ENCODE data around the gene FBXL20. TPM values are rescaled to one million over a fixed set of nuclear protein-coding genes. Genes with fewer than 3 reads are reported as not detected.
A peak's percentile ranks its signal among the peaks of the same experiment; 100 is the strongest.

Gene FBXL20
- total RNA-seq, 1 experiment from 2014 or later = 9.7 TPM

- Mint-ChIP-seq H3K9me3 (no peaks in the 10 kb centered on the region), H3K4me1 (peaks cover 14% of the 10 kb centered on the region), H3K4me3 (no peak overlapping the region), H3K36me3 (no peaks in the 10 kb centered on the region), H3K27ac (no peak overlapping the region), H3K27me3 (ENCODE audit: low read depth) (peaks cover 59% of the 10 kb centered on the region)
- ChIA-PET POLR2A (no interaction called here), CTCF (interaction anchor here (1.0 to 3.3 kb wide), 11 partner anchors 11 to 44 kb away, joined by 3 to 44 read pairs (median 5); no protein-coding TSS in a partner anchor)
- ATAC-seq (no peak), DNase-seq (ENCODE audit: low spot score) (no peak)
- TF ChIP-seq, protein P1, sequence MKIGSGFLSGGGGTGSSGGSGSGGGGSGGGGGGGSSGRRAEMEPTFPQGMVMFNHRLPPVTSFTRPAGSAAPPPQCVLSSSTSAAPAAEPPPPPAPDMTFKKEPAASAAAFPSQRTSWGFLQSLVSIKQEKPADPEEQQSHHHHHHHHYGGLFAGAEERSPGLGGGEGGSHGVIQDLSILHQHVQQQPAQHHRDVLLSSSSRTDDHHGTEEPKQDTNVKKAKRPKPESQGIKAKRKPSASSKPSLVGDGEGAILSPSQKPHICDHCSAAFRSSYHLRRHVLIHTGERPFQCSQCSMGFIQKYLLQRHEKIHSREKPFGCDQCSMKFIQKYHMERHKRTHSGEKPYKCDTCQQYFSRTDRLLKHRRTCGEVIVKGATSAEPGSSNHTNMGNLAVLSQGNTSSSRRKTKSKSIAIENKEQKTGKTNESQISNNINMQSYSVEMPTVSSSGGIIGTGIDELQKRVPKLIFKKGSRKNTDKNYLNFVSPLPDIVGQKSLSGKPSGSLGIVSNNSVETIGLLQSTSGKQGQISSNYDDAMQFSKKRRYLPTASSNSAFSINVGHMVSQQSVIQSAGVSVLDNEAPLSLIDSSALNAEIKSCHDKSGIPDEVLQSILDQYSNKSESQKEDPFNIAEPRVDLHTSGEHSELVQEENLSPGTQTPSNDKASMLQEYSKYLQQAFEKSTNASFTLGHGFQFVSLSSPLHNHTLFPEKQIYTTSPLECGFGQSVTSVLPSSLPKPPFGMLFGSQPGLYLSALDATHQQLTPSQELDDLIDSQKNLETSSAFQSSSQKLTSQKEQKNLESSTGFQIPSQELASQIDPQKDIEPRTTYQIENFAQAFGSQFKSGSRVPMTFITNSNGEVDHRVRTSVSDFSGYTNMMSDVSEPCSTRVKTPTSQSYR (CRISPR knock-in tag; IDR thresholded peaks at IDR 0.05) = no peak
- TF ChIP-seq CREB1 (CRISPR knock-in tag; IDR thresholded peaks at IDR 0.05) (no peak), GRHL2 (CRISPR knock-in tag; IDR thresholded peaks at IDR 0.05; ENCODE audit: insufficient replicate concordance, severe bottlenecking) (no peak), FOXK1 (CRISPR knock-in tag; IDR thresholded peaks at IDR 0.05) (no peak), TCF7 (CRISPR knock-in tag; IDR thresholded peaks at IDR 0.05; ENCODE audit: low read depth) (no peak)
Observed at GRCh38 chr17:39218906-39219305, 182.5 kb downstream of the FBXL20 start.

- peak; percentile 44 for ATAC-seq
- peak overlapping the region; percentile 56 for H3K4me3 Mint-ChIP-seq
- POLR2A ChIA-PET = interaction anchor here (0.6 kb wide), 1 partner anchor 9 kb away, joined by 3 read pairs; no protein-coding TSS in a partner anchor
- H3K9me3 Mint-ChIP-seq = no peaks in the 10 kb centered on the region
- TF ChIP-seq OVOL2 (CRISPR knock-in tag; IDR thresholded peaks at IDR 0.05; ENCODE audit: borderline replicate concordance) (no peak), ZBTB43 (CRISPR knock-in tag; IDR thresholded peaks at IDR 0.05) (no peak), SMAD4 (CRISPR knock-in tag; IDR thresholded peaks at IDR 0.05) (no peak), FOXK1 (CRISPR knock-in tag; IDR thresholded peaks at IDR 0.05) (no peak), ZMAT4 (CRISPR knock-in tag; IDR thresholded peaks at IDR 0.05) (no peak), IRF1 (CRISPR knock-in tag; IDR thresholded peaks at IDR 0.05) (no peak), HMGA2 (CRISPR knock-in tag; IDR thresholded peaks at IDR 0.05) (no peak), NR2C2 (CRISPR knock-in tag; IDR thresholded peaks at IDR 0.05) (no peak), RELA (CRISPR knock-in tag; IDR thresholded peaks at IDR 0.05; ENCODE audit: borderline replicate concordance) (no peak), ESRRA (CRISPR knock-in tag; IDR thresholded peaks at IDR 0.05; ENCODE audit: borderline replicate concordance) (no peak), JUN (CRISPR knock-in tag; IDR thresholded peaks at IDR 0.05) (no peak), EMX1 (CRISPR knock-in tag; IDR thresholded peaks at IDR 0.05) (no peak)
- TF ChIP-seq, protein P2, sequence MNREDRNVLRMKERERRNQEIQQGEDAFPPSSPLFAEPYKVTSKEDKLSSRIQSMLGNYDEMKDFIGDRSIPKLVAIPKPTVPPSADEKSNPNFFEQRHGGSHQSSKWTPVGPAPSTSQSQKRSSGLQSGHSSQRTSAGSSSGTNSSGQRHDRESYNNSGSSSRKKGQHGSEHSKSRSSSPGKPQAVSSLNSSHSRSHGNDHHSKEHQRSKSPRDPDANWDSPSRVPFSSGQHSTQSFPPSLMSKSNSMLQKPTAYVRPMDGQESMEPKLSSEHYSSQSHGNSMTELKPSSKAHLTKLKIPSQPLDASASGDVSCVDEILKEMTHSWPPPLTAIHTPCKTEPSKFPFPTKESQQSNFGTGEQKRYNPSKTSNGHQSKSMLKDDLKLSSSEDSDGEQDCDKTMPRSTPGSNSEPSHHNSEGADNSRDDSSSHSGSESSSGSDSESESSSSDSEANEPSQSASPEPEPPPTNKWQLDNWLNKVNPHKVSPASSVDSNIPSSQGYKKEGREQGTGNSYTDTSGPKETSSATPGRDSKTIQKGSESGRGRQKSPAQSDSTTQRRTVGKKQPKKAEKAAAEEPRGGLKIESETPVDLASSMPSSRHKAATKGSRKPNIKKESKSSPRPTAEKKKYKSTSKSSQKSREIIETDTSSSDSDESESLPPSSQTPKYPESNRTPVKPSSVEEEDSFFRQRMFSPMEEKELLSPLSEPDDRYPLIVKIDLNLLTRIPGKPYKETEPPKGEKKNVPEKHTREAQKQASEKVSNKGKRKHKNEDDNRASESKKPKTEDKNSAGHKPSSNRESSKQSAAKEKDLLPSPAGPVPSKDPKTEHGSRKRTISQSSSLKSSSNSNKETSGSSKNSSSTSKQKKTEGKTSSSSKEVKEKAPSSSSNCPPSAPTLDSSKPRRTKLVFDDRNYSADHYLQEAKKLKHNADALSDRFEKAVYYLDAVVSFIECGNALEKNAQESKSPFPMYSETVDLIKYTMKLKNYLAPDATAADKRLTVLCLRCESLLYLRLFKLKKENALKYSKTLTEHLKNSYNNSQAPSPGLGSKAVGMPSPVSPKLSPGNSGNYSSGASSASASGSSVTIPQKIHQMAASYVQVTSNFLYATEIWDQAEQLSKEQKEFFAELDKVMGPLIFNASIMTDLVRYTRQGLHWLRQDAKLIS (CRISPR knock-in tag; IDR thresholded peaks at IDR 0.05; ENCODE audit: borderline replicate concordance) = no peak
- CTCF ChIA-PET = interaction anchor here (0.5 to 3.3 kb wide), 12 partner anchors 8 to 483 kb away, joined by 3 to 44 read pairs (median 6); partner anchors contain the start of gene STAC2
- DNase-seq (ENCODE audit: low spot score) = no peak
- H3K36me3 Mint-ChIP-seq = no peaks in the 10 kb centered on the region
- H3K27me3 Mint-ChIP-seq (ENCODE audit: low read depth) = peaks cover 49% of the 10 kb centered on the region
- no peak overlapping the region for H3K27ac Mint-ChIP-seq
- H3K4me1 Mint-ChIP-seq = peaks cover 17% of the 10 kb centered on the region
Observed at GRCh38 chr17:39217734-39218369, 183.6 kb downstream of the FBXL20 start.

Data from WTC11 (cell line).